Adrenal gland (tissue), 12 donors: Measurements from ENCODE around the gene REEP1. TPM values are rescaled to one million over a fixed set of nuclear protein-coding genes. Genes with fewer than 3 reads are reported as not detected.

Source experiments
- DNase-seq, 7 donors: peaks; one replicate each; pipeline ENCODE4 v3.0.0-alpha.2; 2019 to 2020
- H3K27ac ChIP-seq, 5 donors: fragments of 200-600 bp; sonication (generic) in 4 of 5; 1 replicate in 3 of 5; 2 replicates in 2 of 5; pipeline versions ENCODE4 v1.5.1 to v1.8.0; 2016 to 2020; ENCODE audit warnings: mild to moderate bottlenecking in 1 of 5
- H3K27me3 ChIP-seq: fragments of 200-600 bp; 2 replicates; pipeline ENCODE4 v1.8.0; 2021
- H3K36me3 ChIP-seq, 2 donors: fragments of 200-600 bp; replicated peaks in 1 of 2; 1 replicate in 1 of 2; 2 replicates in 1 of 2; pipeline versions ENCODE4 v1.5.1 to v1.8.0; 2018 to 2022
- H3K4me1 ChIP-seq, 2 donors: fragments of 200-600 bp; replicated peaks in 1 of 2; 1 replicate in 1 of 2; 2 replicates in 1 of 2; pipeline versions ENCODE4 v1.5.1 to v1.8.0; 2018 to 2021
- H3K4me3 ChIP-seq, 4 donors: fragments of 200-600 bp; sonication (generic) in 3 of 4; one replicate each; pipeline ENCODE4 v1.5.1; 2016 to 2018
- H3K9me3 ChIP-seq, 3 donors: fragments of 200-600 bp; sonication (generic) in 1 of 3; replicated peaks in 1 of 3; 1 replicate in 2 of 3; 2 replicates in 1 of 3; pipeline versions ENCODE4 v1.5.1 to v1.8.0; 2016 to 2021
- POLR2A ChIP-seq, 2 donors: fragments of 450-650 bp; IDR thresholded peaks; one replicate each; pipeline ENCODE4 v1.6.1; 2017; ENCODE audit warnings: antibody characterized with exemption in 2 of 2, mild to moderate bottlenecking in 2 of 2, moderate library complexity in 1 of 2
- WGBS, 4 donors: extraction: QIAGEN DNeasy Blood & Tissue Kit in 2 of 4; methylation state at CpG; one replicate each; pipeline versions ENCODE4 v1.1.5 to v1.1.7; 2013 to 2017; 5-methylcytosine and 5-hydroxymethylcytosine counted together
- intact Hi-C, 2 donors: fragments of 100-400 bp; cut with DNase I; formaldehyde crosslinking; loops; one replicate each; pipeline versions ENCODE4 v1.14.1 to v1.15.0; 2022 to 2023
- polyA plus RNA-seq, 3 donors: library from polyadenylated mRNA; stranded (reverse); fragments of 200-250 nt in 2 of 3; fragments of 350-450 nt in 1 of 3; fragmentation: Illumina TruSeq in 1 of 3; extraction: RNeasy Lipid Tissue Mini Kit (QIAGEN cat#74804) in 1 of 3; gene quantifications; one replicate each; pipeline ENCODE4 v1.2.3, GENCODE V29; 2013 to 2014
- total RNA-seq, 9 donors: library from RNA; depleted of rRNA in 4 of 9; stranded (reverse); fragments of >200 nt in 4 of 9; fragments of 120-200 nt in 1 of 9; fragmentation: NEBNext Ultra II Directional in 1 of 9; extraction: Animal tissue kit (Norgen Biotek cat#: 25700) in 1 of 9; gene quantifications; one replicate each; pipeline versions ENCODE4 v1.1.0 to v1.2.4, GENCODE V29; 2013 to 2023
- TF ChIP-seq, protein P1 (sequence below), 6 experiments: fragments of 450-650 bp in 4 of 6; fragments of 200-600 bp in 2 of 6; sonication (generic) in 1 of 6; IDR thresholded peaks; 1 replicate in 5 of 6; 2 replicates in 1 of 6; pipeline versions ENCODE4 v1.5.1 to v1.8.0; 2016 to 2021; ENCODE audit warnings: antibody characterized with exemption in 6 of 6, mild to moderate bottlenecking in 2 of 6, moderate library complexity in 1 of 6
- donor health status: healthy with polysubstance abuse.
- donor health status: Bipolar disorder and iron deficiency.
- donor health status: DM: yes; HTN: yes; CAD: no.
- donor health status: DM: no; HTN: no; CAD: no.
- donor health status: DM: no; HTN: no; CAD: no.
- donor health status: DM: yes; HTN: yes; CAD: no.

The REEP1 gene
- total and polyA plus RNA-seq, 12 donors, result 0.36 to 9.3 (median 3.1) TPM

- Histone ChIP-seq H3K27me3 (no peaks in the 10 kb centered on the region), H3K4me3 (no peak overlapping the region), H3K27ac (no peak overlapping the region), H3K36me3 (no peaks in the 10 kb centered on the region), H3K4me1 (peaks cover 4 to 8% of the 10 kb centered on the region in 2 donors), H3K9me3 (no peaks in the 10 kb centered on the region)
- 96 to 99% (median 98%) methylated on average over 6 of the region's 6 CpGs for WGBS, 4 donors
- TF ChIP-seq, protein P1, sequence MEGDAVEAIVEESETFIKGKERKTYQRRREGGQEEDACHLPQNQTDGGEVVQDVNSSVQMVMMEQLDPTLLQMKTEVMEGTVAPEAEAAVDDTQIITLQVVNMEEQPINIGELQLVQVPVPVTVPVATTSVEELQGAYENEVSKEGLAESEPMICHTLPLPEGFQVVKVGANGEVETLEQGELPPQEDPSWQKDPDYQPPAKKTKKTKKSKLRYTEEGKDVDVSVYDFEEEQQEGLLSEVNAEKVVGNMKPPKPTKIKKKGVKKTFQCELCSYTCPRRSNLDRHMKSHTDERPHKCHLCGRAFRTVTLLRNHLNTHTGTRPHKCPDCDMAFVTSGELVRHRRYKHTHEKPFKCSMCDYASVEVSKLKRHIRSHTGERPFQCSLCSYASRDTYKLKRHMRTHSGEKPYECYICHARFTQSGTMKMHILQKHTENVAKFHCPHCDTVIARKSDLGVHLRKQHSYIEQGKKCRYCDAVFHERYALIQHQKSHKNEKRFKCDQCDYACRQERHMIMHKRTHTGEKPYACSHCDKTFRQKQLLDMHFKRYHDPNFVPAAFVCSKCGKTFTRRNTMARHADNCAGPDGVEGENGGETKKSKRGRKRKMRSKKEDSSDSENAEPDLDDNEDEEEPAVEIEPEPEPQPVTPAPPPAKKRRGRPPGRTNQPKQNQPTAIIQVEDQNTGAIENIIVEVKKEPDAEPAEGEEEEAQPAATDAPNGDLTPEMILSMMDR (IDR thresholded peaks at IDR 0.05), result no peak
- TF ChIP-seq POLR2A (IDR thresholded peaks at IDR 0.05), result no peak
- DNase-seq, result no peak
- intact Hi-C loops, result loop anchor here (2.0 to 5.0 kb wide), 2 partner anchors 144 to 145 kb away; no protein-coding TSS in a partner anchor
These were observed 29.4 kb upstream of the REEP1 start for GRCh38 chr2:86366651-86367498.

DNA sequence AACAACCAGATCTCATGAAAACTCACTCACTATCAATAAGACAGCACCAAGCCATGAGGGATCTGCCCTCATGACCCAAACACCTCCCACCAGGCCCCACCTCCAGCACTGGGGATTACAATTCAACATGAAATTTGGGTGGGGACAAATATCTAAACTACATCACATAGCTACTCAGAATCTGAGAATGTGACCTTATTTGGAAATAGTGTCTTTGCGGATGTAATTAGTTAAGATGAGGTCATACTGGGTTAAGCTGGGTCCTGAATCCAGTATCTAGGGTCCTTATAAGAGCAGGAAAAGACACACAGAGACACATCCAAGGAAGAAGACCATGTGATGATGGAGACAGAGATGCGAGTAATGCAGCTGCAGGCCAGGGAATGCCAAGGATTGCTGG is 27.5 kb upstream of the REEP1 start:
- no peak for DNase-seq
- intact Hi-C loops, result loop anchor here in 1 of 2 donors (5.0 kb wide), 1 partner anchor 143 kb away; no protein-coding TSS in a partner anchor
- H3K4me1 ChIP-seq, result peaks cover 4 to 8% of the 10 kb centered on the region in 2 donors
- TF ChIP-seq, protein P1 (IDR thresholded peaks at IDR 0.05), result no peak
- TF ChIP-seq POLR2A (IDR thresholded peaks at IDR 0.05), result no peak
- no peaks in the 10 kb centered on the region for H3K27me3 ChIP-seq
- WGBS, 4 donors, result 86 to 93% (median 90%) methylated on average over 2 of the region's 2 CpGs
- no peak overlapping the region for H3K4me3 ChIP-seq
- no peaks in the 10 kb centered on the region for H3K9me3 ChIP-seq
- H3K36me3 ChIP-seq, result no peaks in the 10 kb centered on the region
- H3K27ac ChIP-seq, result no peak overlapping the region

DNA sequence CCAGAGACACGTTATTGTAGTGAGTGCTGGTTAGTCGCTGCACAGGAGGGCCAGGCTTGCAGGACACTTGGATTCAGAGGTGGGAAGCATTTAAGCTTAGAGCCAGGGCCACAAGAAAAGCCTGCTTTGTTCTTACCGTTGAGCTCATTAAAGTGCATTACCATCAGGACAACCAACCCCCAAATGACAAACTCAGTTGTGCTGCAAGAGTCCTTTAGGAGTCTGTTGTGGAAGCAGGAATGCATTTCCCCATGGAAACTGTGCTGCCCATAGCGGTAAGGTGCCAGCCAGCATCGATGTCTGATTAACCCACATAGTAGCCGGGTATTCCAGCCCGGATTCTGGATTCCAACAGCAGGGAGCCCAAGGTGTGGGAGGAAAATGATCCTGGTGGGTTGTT is 23.4 kb upstream of the REEP1 start:
- no peaks in the 10 kb centered on the region for H3K36me3 ChIP-seq
- no peaks in the 10 kb centered on the region for H3K9me3 ChIP-seq
- no peaks in the 10 kb centered on the region for H3K4me1 ChIP-seq
- no peak overlapping the region for H3K27ac ChIP-seq
- no peak overlapping the region for H3K4me3 ChIP-seq
- no peak for DNase-seq
- no peak for TF ChIP-seq POLR2A (IDR thresholded peaks at IDR 0.05)
- TF ChIP-seq, protein P1 (IDR thresholded peaks at IDR 0.05), result no peak
- 61 to 72% (median 67%) methylated on average over 3 to 7 of the region's 7 CpGs for WGBS, 4 donors
- H3K27me3 ChIP-seq, result no peaks in the 10 kb centered on the region
- intact Hi-C loops, result no loop called here

DNA sequence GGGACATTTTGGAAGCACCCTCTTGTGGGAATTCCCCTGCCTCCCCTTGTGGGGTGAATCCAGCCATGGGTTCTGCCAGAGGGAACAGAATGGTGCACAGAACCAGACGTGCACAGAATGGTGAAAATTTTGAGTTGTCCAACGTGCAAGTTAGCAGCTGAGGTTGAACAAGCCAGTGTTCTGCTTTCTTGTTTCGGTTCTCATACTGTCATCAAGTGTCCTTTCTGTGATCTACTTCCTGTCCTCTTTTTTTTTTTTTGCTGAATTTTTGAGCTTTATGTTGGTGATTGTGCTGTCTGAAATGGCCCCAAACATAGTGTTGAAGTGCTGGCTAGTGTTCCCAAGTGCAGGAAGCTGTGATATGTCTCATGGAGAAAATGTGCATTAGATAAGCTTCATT is 21.5 kb upstream of the REEP1 start:
- H3K27me3 ChIP-seq, result no peaks in the 10 kb centered on the region
- 65 to 77% (median 73%) methylated on average over 3 of the region's 3 CpGs for WGBS, 4 donors
- intact Hi-C loops, result no loop called here
- no peak overlapping the region for H3K4me3 ChIP-seq
- no peaks in the 10 kb centered on the region for H3K36me3 ChIP-seq
- no peak for DNase-seq
- H3K4me1 ChIP-seq, result no peaks in the 10 kb centered on the region
- H3K27ac ChIP-seq, result no peak overlapping the region
- TF ChIP-seq, protein P1 (IDR thresholded peaks at IDR 0.05), result no peak
- TF ChIP-seq POLR2A (IDR thresholded peaks at IDR 0.05), result no peak
- H3K9me3 ChIP-seq, result no peaks in the 10 kb centered on the region
